ENCODE data around the gene HEG1. TPM values are rescaled to one million over a fixed set of nuclear protein-coding genes. Genes with fewer than 3 reads are reported as not detected.

Gene HEG1
- total RNA-seq, 4 donors from 2014 or later, result 9.8 to 27.1 (median 17.6) TPM

GRCh38 chr3:124981472-124981871 is 74.3 kb downstream of the HEG1 start:
- ATAC-seq (no peak), DNase-seq (no peak)
- Histone ChIP-seq H3K36me3 (no peaks in the 10 kb centered on the region), H3K4me3 (no peak overlapping the region), H3K27me3 (no peaks in the 10 kb centered on the region), H3K4me1 (peaks cover 4 to 7% of the 10 kb centered on the region in 2 donors), H3K27ac (no peak overlapping the region), H3K9me3 (no peaks in the 10 kb centered on the region)
- TF ChIP-seq CTCF (IDR thresholded peaks at IDR 0.05 in 4 of 5, conservative IDR thresholded peaks at IDR 0.05 in 1 of 5), result no peak
- TF ChIP-seq POLR2A (IDR thresholded peaks at IDR 0.05), result no peak
- intact Hi-C loops (cut with DNase I; ENCODE audit: low total_unique reads), result no loop called here
- in situ Hi-C loops (cut with MboI; ENCODE audit: low sequenced_read_pairs in 4 of 4), result no loop called here

- peaks cover 0 to under 1% of the 10 kb centered on the region in 2 donors for H3K36me3 ChIP-seq
- TF ChIP-seq CTCF (IDR thresholded peaks at IDR 0.05 in 4 of 5, conservative IDR thresholded peaks at IDR 0.05 in 1 of 5) (no peak), POLR2A (IDR thresholded peaks at IDR 0.05) (no peak)
- no peaks in the 10 kb centered on the region for H3K4me1 ChIP-seq
- no peak overlapping the region for H3K27ac ChIP-seq
- DNase-seq (no peak), ATAC-seq (no peak)
- intact Hi-C loops (cut with DNase I; ENCODE audit: low total_unique reads) (no loop called here), in situ Hi-C loops (cut with MboI; ENCODE audit: low sequenced_read_pairs in 4 of 4) (no loop called here)
- no peak overlapping the region for H3K4me3 ChIP-seq
- H3K27me3 ChIP-seq, result no peaks in the 10 kb centered on the region
- H3K9me3 ChIP-seq, result no peaks in the 10 kb centered on the region
Observed at GRCh38 chr3:124978627-124979026, 77.2 kb downstream of the HEG1 start.

- Histone ChIP-seq H3K4me1 (no peaks in the 10 kb centered on the region), H3K36me3 (peaks cover 0 to 14% of the 10 kb centered on the region in 2 donors), H3K9me3 (no peaks in the 10 kb centered on the region), H3K4me3 (no peak overlapping the region), H3K27me3 (no peaks in the 10 kb centered on the region), H3K27ac (no peak overlapping the region)
- in situ Hi-C loops (cut with MboI; ENCODE audit: low sequenced_read_pairs in 4 of 4), result no loop called here
- no peak for ATAC-seq
- DNase-seq, result no peak
- intact Hi-C loops (cut with DNase I; ENCODE audit: low total_unique reads), result no loop called here
- TF ChIP-seq CTCF (IDR thresholded peaks at IDR 0.05 in 4 of 5, conservative IDR thresholded peaks at IDR 0.05 in 1 of 5) (no peak), POLR2A (IDR thresholded peaks at IDR 0.05) (no peak)
Observed at GRCh38 chr3:124976383-124976782, 79.4 kb downstream of the HEG1 start.

- Histone ChIP-seq H3K4me1 (no peaks in the 10 kb centered on the region), H3K27me3 (no peaks in the 10 kb centered on the region), H3K4me3 (no peak overlapping the region), H3K9me3 (no peaks in the 10 kb centered on the region), H3K36me3 (peaks cover 0 to 27% of the 10 kb centered on the region in 2 donors), H3K27ac (no peak overlapping the region)
- ATAC-seq (no peak), DNase-seq (no peak)
- TF ChIP-seq CTCF (IDR thresholded peaks at IDR 0.05 in 4 of 5, conservative IDR thresholded peaks at IDR 0.05 in 1 of 5) (no peak), POLR2A (IDR thresholded peaks at IDR 0.05) (no peak)
- in situ Hi-C loops (cut with MboI; ENCODE audit: low sequenced_read_pairs in 4 of 4) (no loop called here), intact Hi-C loops (cut with DNase I; ENCODE audit: low total_unique reads) (no loop called here)
Observed at GRCh38 chr3:124974691-124975090, 81.1 kb downstream of the HEG1 start.

- ATAC-seq (no peak), DNase-seq (no peak)
- intact Hi-C loops (cut with DNase I; ENCODE audit: low total_unique reads), result no loop called here
- H3K36me3 ChIP-seq, result peaks cover 0 to 33% of the 10 kb centered on the region in 2 donors
- no peaks in the 10 kb centered on the region for H3K4me1 ChIP-seq
- H3K27me3 ChIP-seq, result no peaks in the 10 kb centered on the region
- H3K9me3 ChIP-seq, result no peaks in the 10 kb centered on the region
- TF ChIP-seq POLR2A (IDR thresholded peaks at IDR 0.05) (no peak), CTCF (IDR thresholded peaks at IDR 0.05 in 4 of 5, conservative IDR thresholded peaks at IDR 0.05 in 1 of 5) (no peak)
- in situ Hi-C loops (cut with MboI; ENCODE audit: low sequenced_read_pairs in 4 of 4), result no loop called here
- H3K27ac ChIP-seq, result no peak overlapping the region
- no peak overlapping the region for H3K4me3 ChIP-seq
Observed at GRCh38 chr3:124973290-124973689, 82.5 kb downstream of the HEG1 start.

All from gastrocnemius medialis (tissue), 4 donors.